ENCODE measurements around the gene KCNJ14. TPM values are rescaled to one million over a fixed set of nuclear protein-coding genes. Genes with fewer than 3 reads are reported as not detected.

KCNJ14 gene
- total and polyA plus RNA-seq, 2 experiments from 2014 or later, result 0.81 to 0.94 TPM

DNA sequence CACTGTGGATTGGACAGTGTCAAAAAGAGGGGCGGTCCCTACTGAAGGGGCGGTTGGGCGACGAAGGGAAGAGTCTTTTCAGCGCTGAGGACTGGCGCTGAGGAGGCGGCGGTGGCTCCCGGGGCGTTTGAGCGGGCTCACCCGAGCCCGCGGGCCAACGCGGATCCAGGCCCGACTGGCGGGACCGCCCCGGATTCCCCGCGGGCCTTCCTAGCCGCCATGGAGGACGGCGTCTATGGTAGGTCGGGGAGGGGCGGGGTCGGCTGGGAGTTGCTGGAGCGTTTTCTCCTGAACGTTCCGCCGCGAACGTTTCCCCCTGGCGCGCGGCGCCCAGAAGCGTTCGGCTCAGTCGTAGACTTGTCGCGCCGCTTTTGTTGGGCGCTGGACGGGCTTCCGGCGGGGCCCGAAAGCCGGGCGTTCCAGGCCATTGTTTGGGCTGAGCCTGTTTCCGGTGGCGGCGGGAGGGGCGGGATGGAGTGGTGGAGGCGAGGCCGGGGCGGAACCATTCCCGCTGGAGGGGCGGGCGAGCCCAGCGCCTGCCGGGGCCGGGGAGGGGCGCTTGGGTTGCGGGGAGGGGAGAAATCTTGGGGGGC is 14.0 kb downstream of the KCNJ14 start, which contains the start of gene CYTH2 (continued):
- no peak for TF ChIP-seq STAT1 (IDR thresholded peaks at IDR 0.05; ENCODE audit: unreplicated experiment)

DNA sequence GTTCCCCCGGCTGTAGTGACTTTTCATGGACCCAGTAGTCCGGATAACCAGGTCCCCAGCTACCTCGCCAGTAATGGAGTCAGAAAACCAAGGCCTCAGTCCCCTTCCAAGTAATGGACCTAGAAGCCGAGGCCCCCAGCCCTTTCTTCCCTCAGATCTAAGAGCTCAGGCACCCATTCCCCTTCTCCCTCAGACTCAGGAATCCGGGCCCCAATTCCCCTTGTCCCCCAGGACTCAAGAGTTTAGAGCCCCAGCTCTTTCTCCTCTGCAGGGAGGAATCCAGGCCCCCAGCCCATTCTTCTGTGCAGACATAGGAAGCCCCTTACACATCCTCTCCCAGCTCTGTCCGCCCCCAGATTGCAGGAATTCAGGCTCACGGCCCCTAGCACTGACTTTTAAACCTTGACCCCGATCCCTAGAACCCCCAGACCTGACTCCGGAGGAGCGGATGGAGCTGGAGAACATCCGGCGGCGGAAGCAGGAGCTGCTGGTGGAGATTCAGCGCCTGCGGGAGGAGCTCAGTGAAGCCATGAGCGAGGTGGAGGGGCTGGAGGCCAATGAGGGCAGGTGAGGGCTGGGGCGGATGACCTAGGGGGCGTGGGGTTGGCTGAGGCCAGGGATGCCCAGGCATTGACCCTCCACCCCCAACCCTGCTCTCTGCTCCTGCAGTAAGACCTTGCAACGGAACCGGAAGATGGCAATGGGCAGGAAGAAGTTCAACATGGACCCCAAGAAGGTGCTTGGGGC is 14.7 kb downstream of the KCNJ14 start:
- peaks cover 23% of the 10 kb centered on the region for H3K27me3 Mint-ChIP-seq (ENCODE audit: insufficient read depth, low read depth, poor library complexity)
- peaks cover 2% of the 10 kb centered on the region; the same call in 1 of the 3 replicates for H3K9me3 Mint-ChIP-seq
- peaks cover 14% of the 10 kb centered on the region for H3K4me1 Mint-ChIP-seq
- ATAC-seq (no peak), DNase-seq (ENCODE audit: low spot score) (no peak)
- peaks cover 34% of the 10 kb centered on the region for H3K36me3 ChIP-seq (ENCODE audit: insufficient read depth)
- H3K27ac Mint-ChIP-seq, result peak overlapping the region; percentile 90
- H3K27me3 ChIP-seq (ENCODE audit: insufficient read depth), result no peaks in the 10 kb centered on the region
- peaks cover 12% of the 10 kb centered on the region for H4K20me1 ChIP-seq (replicated peaks; ENCODE audit: insufficient read depth)
- peaks cover 13% of the 10 kb centered on the region for H3K79me2 ChIP-seq (replicated peaks; ENCODE audit: insufficient read depth)
- peaks cover 18% of the 10 kb centered on the region; the same call in 1 of the 2 replicates for H3F3A ChIP-seq (replicated peaks; ENCODE audit: low read depth)
- peaks cover 8% of the 10 kb centered on the region; the same call in 1 of the 2 replicates for H3K4me1 ChIP-seq (ENCODE audit: insufficient read depth)
- H3K4me3 Mint-ChIP-seq, result peak overlapping the region; percentile 90
- peak overlapping the region; percentile 90 for H3K4me2 ChIP-seq
- H3K27ac ChIP-seq (ENCODE audit: low read depth), result 0 out of 2 replicates have a peak overlapping the region, but pooled peaks have one; percentile 69
- peak overlapping the region; percentile 79 for H3K4me3 ChIP-seq
- H3K9me2 ChIP-seq (ENCODE audit: insufficient read depth), result peaks cover 4% of the 10 kb centered on the region; the same call in 1 of the 2 replicates
- peaks cover 51% of the 10 kb centered on the region for H3K36me3 Mint-ChIP-seq (ENCODE audit: low read depth)
- no peak overlapping the region for H2AFZ ChIP-seq
- TF ChIP-seq JUNB (IDR thresholded peaks at IDR 0.05; ENCODE audit: unreplicated experiment), result no peak
- no peak for TF ChIP-seq STAT1 (IDR thresholded peaks at IDR 0.05; ENCODE audit: unreplicated experiment)
- TF ChIP-seq, protein P1, sequence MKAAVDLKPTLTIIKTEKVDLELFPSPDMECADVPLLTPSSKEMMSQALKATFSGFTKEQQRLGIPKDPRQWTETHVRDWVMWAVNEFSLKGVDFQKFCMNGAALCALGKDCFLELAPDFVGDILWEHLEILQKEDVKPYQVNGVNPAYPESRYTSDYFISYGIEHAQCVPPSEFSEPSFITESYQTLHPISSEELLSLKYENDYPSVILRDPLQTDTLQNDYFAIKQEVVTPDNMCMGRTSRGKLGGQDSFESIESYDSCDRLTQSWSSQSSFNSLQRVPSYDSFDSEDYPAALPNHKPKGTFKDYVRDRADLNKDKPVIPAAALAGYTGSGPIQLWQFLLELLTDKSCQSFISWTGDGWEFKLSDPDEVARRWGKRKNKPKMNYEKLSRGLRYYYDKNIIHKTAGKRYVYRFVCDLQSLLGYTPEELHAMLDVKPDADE (IDR thresholded peaks at IDR 0.05), result no peak
- TF ChIP-seq, protein P2, sequence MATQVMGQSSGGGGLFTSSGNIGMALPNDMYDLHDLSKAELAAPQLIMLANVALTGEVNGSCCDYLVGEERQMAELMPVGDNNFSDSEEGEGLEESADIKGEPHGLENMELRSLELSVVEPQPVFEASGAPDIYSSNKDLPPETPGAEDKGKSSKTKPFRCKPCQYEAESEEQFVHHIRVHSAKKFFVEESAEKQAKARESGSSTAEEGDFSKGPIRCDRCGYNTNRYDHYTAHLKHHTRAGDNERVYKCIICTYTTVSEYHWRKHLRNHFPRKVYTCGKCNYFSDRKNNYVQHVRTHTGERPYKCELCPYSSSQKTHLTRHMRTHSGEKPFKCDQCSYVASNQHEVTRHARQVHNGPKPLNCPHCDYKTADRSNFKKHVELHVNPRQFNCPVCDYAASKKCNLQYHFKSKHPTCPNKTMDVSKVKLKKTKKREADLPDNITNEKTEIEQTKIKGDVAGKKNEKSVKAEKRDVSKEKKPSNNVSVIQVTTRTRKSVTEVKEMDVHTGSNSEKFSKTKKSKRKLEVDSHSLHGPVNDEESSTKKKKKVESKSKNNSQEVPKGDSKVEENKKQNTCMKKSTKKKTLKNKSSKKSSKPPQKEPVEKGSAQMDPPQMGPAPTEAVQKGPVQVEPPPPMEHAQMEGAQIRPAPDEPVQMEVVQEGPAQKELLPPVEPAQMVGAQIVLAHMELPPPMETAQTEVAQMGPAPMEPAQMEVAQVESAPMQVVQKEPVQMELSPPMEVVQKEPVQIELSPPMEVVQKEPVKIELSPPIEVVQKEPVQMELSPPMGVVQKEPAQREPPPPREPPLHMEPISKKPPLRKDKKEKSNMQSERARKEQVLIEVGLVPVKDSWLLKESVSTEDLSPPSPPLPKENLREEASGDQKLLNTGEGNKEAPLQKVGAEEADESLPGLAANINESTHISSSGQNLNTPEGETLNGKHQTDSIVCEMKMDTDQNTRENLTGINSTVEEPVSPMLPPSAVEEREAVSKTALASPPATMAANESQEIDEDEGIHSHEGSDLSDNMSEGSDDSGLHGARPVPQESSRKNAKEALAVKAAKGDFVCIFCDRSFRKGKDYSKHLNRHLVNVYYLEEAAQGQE (IDR thresholded peaks at IDR 0.05; ENCODE audit: unreplicated experiment), result no peak
- TF ChIP-seq EZH2phosphoT487 (IDR thresholded peaks at IDR 0.05; ENCODE audit: unreplicated experiment), result no peak
- TF ChIP-seq, protein P3, sequence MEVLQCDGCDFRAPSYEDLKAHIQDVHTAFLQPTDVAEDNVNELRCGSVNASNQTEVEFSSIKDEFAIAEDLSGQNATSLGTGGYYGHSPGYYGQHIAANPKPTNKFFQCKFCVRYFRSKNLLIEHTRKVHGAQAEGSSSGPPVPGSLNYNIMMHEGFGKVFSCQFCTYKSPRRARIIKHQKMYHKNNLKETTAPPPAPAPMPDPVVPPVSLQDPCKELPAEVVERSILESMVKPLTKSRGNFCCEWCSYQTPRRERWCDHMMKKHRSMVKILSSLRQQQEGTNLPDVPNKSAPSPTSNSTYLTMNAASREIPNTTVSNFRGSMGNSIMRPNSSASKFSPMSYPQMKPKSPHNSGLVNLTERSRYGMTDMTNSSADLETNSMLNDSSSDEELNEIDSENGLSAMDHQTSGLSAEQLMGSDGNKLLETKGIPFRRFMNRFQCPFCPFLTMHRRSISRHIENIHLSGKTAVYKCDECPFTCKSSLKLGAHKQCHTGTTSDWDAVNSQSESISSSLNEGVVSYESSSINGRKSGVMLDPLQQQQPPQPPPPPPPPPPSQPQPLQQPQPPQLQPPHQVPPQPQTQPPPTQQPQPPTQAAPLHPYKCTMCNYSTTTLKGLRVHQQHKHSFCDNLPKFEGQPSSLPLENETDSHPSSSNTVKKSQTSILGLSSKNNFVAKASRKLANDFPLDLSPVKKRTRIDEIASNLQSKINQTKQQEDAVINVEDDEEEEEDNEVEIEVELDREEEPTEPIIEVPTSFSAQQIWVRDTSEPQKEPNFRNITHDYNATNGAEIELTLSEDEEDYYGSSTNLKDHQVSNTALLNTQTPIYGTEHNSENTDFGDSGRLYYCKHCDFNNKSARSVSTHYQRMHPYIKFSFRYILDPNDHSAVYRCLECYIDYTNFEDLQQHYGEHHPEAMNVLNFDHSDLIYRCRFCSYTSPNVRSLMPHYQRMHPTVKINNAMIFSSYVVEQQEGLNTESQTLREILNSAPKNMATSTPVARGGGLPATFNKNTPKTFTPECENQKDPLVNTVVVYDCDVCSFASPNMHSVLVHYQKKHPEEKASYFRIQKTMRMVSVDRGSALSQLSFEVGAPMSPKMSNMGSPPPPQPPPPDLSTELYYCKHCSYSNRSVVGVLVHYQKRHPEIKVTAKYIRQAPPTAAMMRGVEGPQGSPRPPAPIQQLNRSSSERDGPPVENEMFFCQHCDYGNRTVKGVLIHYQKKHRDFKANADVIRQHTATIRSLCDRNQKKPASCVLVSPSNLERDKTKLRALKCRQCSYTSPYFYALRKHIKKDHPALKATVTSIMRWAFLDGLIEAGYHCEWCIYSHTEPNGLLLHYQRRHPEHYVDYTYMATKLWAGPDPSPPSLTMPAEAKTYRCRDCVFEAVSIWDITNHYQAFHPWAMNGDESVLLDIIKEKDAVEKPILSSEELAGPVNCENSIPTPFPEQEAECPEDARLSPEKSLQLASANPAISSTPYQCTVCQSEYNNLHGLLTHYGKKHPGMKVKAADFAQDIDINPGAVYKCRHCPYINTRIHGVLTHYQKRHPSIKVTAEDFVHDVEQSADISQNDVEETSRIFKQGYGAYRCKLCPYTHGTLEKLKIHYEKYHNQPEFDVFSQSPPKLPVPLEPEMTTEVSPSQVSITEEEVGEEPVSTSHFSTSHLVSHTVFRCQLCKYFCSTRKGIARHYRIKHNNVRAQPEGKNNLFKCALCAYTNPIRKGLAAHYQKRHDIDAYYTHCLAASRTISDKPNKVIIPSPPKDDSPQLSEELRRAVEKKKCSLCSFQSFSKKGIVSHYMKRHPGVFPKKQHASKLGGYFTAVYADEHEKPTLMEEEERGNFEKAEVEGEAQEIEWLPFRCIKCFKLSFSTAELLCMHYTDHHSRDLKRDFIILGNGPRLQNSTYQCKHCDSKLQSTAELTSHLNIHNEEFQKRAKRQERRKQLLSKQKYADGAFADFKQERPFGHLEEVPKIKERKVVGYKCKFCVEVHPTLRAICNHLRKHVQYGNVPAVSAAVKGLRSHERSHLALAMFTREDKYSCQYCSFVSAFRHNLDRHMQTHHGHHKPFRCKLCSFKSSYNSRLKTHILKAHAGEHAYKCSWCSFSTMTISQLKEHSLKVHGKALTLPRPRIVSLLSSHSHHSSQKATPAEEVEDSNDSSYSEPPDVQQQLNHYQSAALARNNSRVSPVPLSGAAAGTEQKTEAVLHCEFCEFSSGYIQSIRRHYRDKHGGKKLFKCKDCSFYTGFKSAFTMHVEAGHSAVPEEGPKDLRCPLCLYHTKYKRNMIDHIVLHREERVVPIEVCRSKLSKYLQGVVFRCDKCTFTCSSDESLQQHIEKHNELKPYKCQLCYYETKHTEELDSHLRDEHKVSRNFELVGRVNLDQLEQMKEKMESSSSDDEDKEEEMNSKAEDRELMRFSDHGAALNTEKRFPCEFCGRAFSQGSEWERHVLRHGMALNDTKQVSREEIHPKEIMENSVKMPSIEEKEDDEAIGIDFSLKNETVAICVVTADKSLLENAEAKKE (CRISPR knock-in tag; IDR thresholded peaks at IDR 0.05), result no peak
- no peak for TF ChIP-seq NANOG (IDR thresholded peaks at IDR 0.05; ENCODE audit: borderline replicate concordance)
- no peak for TF ChIP-seq CREB1 (CRISPR knock-in tag; IDR thresholded peaks at IDR 0.05; ENCODE audit: low read depth)
- no peak for TF ChIP-seq EZH2 (IDR thresholded peaks at IDR 0.05; ENCODE audit: low read depth, unreplicated experiment)
- TF ChIP-seq, protein P4, sequence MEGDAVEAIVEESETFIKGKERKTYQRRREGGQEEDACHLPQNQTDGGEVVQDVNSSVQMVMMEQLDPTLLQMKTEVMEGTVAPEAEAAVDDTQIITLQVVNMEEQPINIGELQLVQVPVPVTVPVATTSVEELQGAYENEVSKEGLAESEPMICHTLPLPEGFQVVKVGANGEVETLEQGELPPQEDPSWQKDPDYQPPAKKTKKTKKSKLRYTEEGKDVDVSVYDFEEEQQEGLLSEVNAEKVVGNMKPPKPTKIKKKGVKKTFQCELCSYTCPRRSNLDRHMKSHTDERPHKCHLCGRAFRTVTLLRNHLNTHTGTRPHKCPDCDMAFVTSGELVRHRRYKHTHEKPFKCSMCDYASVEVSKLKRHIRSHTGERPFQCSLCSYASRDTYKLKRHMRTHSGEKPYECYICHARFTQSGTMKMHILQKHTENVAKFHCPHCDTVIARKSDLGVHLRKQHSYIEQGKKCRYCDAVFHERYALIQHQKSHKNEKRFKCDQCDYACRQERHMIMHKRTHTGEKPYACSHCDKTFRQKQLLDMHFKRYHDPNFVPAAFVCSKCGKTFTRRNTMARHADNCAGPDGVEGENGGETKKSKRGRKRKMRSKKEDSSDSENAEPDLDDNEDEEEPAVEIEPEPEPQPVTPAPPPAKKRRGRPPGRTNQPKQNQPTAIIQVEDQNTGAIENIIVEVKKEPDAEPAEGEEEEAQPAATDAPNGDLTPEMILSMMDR (conservative IDR thresholded peaks at IDR 0.05; ENCODE audit: low read depth in 2 of 2), result no peak

Data from GM23338 (cell line).